NCI-H2029 (cell line): ENCODE results near the gene LIMS4.
"Not testable (repeated sequence)": the region's sequence is repeated elsewhere in the genome, so short reads cannot be mapped to it uniquely, and the experiment has no call there.

Experiments
- DNase-seq: peaks from one replicate; lab custom pipeline; 2025; lab: John Stamatoyannopoulos, UW

Gene LIMS4

GRCh38 chr2:110472171-110473058 is at the start of gene LIMS4:
Gene LIMS4, minus strand, starts transcription at chr2:110472816. Its CDS starts 38 bp downstream, at chr2:110472778.
- not testable (repeated sequence) for DNase-seq

DNA sequence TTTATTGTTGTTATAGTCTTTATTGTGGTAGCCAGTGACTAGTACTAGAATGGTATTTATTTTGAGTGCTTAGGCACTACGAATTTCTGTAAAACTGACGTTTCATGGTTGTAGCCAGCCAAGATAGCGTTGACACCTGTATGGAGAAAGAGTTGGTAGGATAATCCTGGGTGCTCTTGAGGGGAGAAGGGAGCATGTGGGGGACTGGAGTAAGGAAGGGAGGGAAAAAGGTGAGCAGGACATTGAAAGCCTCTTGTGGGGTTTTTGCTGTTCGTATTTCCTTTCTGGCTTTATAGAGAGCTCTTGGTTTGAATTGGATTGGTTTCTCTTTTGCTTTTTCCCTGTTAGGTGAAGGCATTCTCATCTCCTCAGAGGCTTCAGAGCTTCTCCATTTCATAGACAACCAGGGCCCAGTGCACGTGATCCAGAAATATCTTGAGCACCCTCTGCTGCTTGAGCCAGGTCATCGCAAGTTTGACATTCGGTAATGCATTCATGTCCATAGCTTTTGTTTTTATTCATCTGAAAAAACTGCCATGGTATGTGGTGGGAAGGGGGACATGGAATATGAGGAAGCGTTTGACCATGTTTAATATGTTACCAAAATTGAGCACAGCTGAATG is 27.2 kb upstream of the LIMS4 start:
- DNase-seq = not testable (repeated sequence)

GRCh38 chr2:110496027-110496426 is 23.4 kb upstream of the LIMS4 start:
- not testable (repeated sequence) for DNase-seq

DNA sequence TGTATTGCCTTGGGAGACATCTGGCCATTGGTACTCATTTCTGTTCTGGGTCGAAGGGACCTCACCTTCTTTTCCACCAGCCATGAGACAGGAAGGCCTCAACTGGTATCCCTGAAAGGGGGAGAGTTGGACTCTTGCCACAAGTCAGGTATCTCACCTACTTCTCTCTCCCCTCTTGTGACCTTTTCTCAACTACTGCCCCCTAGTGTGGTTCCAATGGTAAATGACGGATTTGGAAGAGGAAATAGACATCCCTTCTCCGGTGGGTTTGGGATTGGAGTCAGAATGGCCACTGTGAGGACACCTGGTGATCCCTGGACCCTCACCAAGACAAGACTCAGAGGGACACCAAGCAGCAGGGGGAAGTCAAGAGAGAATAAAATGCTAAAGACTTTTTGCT is 21.9 kb upstream of the LIMS4 start:
- DNase-seq = not testable (repeated sequence)

GRCh38 chr2:110488991-110489390 is 16.4 kb upstream of the LIMS4 start:
- DNase-seq = not testable (repeated sequence)

- DNase-seq = not testable (repeated sequence)
Measured at GRCh38 chr2:110482697-110483096, 10.1 kb upstream of the LIMS4 start.

- DNase-seq = not testable (repeated sequence)
Measured at GRCh38 chr2:110481200-110481599, 8.6 kb upstream of the LIMS4 start.

GRCh38 chr2:110480084-110480483 is 7.5 kb upstream of the LIMS4 start:
- not testable (repeated sequence) for DNase-seq

DNA sequence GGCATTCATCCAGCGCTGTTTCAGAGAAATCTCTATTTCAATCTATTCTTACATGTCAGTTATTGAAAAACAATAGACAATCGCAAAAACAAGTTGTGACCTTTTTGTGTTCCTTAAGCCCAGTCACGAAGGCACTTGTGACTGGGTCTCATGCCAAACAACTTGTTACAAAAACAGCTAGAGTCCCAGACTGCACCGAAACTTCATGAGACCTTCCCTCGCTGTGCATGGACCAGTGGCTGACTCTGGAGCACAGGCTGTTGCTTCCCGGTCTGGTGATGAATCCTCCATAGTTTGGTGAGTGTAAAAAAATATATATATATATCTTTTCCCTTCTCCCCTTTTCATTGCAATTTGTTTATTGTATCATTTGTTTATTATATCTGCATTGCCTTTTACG is 4.8 kb upstream of the LIMS4 start:
- not testable (repeated sequence) for DNase-seq

DNA sequence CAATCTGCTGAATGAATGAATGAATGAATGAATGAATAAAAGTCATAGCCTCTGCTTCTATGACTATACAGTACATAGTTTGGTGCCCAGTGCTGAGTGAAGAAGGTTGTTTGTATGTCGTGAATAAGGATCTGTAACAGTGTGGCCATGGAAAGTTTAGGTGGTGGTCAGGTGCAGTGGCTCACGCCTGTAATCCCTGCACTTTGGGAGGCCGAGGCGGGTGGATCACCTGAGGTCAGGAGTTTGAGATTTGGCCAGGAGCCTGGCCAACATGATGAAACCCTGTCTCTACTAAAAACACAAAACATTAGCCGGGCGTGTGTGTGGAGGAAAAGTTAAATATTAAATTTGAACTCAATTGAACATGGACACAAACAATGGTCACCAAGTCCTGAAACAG is 4.3 kb upstream of the LIMS4 start:
- DNase-seq = not testable (repeated sequence)

- DNase-seq = not testable (repeated sequence)
Measured at GRCh38 chr2:110475627-110476359, 3.2 kb upstream of the LIMS4 start.

GRCh38 chr2:110474898-110475297 is 2.3 kb upstream of the LIMS4 start:
- DNase-seq = not testable (repeated sequence)

GRCh38 chr2:110473059-110473358 is 393 bp upstream of the LIMS4 start:
- not testable (repeated sequence) for DNase-seq

DNA sequence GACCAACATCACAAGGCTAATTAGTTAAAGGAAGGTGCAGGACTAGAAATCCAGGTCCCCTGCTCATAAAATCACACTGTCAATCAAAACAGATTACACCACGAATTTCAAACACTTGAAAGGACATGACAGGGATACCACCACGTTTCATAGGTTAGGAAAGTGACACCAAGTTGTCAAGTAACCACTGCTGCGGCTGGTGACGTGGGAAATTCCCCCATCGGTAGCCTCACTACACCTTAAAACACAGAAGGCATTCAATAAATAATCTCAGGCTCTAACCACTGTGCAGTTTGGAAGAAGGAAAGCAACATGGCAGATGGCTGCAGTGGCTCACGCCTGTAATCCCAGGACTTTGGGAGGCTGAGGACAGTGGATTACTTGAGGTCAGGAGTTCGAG is 3.7 kb downstream of the LIMS4 start:
- DNase-seq = not testable (repeated sequence)

- DNase-seq = not testable (repeated sequence)
Measured at GRCh38 chr2:110465312-110465711, 7.3 kb downstream of the LIMS4 start.

GRCh38 chr2:110462458-110462857 is 10.2 kb downstream of the LIMS4 start:
- not testable (repeated sequence) for DNase-seq

DNA sequence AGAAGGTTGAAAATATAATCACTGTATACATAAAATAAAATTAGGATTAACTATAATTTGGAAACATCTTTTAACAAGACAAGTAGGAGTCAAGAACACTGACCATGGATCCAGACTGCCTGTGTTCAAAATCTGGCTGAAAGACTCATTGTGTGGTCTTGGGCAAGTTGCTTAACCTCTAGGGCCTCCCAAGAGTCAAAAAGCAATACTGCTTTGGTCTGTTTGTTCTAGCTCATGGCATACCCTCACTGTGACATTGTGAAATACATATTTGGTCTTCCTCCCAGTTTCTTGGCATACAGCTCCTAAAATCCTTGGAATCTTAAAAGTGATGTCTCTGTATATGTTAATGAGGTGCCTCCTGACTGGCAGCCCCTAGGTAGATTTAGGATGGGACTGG is 12.3 kb downstream of the LIMS4 start:
- DNase-seq = not testable (repeated sequence)

GRCh38 chr2:110457214-110457590 is 15.4 kb downstream of the LIMS4 start:
- not testable (repeated sequence) for DNase-seq

DNA sequence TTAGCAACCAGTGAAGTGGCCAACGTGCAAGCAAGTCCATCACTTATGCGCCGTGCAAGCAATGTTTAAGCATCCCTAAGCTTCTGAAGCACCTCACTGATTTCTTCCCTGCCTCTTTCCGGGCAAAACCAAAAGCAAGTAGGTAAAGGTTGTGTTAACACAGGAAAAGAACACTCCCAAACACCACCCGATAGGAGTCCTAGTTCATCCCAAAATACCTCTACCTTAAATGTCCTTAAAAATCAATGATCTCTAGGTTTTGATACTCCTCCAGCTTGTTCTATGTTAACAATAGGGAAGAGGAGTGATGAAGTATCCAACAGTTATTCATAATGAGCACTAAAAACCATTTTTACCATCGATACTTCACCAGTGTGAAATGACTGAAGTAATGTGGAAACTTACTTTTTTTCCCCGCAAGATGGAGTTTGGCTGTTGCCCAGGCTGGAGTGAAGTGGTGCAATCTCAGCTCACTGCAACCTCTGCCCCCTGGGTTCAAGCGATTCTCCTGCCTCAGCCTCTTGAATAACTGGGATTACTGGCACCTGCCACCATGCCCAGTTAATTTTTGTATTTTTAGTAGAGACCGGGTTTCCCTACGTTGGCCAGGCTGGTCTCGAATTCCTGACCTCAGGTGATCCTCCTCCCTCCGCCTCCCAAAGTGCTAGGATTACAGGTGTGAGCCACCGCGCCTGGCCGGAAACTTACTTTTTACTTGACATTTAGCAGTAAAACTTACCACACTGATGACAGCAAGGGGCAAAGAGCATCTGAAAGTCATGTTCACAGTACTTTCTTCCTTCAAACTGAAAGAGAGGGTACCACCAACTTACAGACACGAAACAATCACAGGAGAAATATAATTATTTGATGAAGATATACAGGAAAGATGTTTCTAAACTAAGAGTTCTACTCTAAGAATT is 16.1 kb downstream of the LIMS4 start:
- not testable (repeated sequence) for DNase-seq

DNA sequence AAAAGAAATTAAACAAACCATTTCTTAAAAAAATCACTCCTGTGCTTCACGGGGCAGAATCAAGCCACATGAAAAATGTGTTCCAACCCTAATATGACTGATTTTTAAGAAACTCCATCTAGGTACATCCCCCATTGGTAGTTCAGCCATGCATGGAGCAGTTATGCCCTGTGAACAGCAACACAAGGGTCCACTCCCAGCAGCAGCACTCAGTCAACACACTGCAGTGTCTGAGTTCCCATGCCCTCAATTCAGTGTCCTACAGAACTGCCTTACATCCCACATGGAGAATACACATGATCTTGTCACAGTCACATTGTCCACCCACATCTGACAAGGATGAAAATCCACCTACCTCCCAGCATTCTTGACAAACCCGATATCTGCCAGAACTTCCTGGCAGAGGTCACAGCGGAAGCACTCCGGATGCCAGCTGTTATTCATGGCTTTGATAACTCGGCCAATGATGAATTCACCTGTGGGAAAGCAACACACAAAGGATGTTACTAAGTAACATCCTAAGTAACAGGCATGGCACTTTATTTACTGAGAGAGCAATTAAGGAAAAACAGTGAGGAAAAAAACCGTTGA is 17.4 kb downstream of the LIMS4 start:
- DNase-seq = not testable (repeated sequence)

DNA sequence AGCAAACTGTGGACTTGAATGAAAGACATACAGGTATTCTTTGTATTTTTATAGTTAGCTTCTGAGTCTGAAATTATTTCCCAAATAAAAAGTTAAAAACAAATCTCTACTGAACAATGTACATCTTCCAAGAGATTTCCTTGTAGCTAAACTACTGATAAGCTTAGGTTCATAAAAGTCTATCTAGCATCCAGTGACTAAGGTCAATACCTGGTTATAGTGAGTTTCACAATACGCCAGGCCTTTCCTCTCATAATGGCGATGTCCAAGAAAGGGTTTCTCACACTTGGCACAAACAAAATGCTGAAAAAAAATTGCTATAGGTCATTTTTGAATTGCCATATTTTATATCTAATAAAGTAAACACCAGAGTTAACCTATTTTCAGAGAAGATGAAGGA is 21.7 kb downstream of the LIMS4 start:
- DNase-seq = not testable (repeated sequence)
